Measurements from ENCODE around the gene TOX2.

The TOX2 gene

GRCh38 chr20:43959079-43959919, 44.6 kb downstream of the TOX2 start:
- DNase-seq (ENCODE audit: low read depth, low spot score), result no peak

GRCh38 chr20:43959920-43960227, 45.2 kb downstream of the TOX2 start:
- DNase-seq (ENCODE audit: low read depth, low spot score), result no peak

GRCh38 chr20:43960231-43960630, 45.6 kb downstream of the TOX2 start:
- DNase-seq (ENCODE audit: low read depth, low spot score), result no peak

DNA sequence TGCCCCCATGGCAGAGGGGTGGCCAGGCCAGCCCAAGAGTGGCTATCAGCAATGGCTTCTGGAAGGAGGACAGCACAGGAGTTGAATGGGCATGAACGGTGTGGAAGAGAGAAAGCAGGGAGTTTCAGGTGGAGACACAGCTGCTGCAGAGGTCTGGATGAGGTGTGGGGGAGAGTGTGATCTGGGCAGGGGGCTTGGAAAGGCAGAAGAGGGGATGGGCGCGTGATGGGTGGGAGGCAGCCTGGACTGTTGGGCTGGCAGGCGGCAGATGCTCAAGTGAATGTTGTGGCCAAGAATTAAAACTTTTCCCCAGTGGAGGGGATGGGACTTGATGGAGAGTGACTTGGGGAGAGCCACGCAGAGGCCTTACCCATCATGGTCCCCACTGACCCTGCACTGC, 46.5 kb downstream of the TOX2 start:
- DNase-seq (ENCODE audit: low read depth, low spot score), result no peak

- DNase-seq (ENCODE audit: low read depth, low spot score), result no peak
Observed at GRCh38 chr20:43961541-43962471, 47.2 kb downstream of the TOX2 start.

- no peak for DNase-seq (ENCODE audit: low read depth, low spot score)
Observed at GRCh38 chr20:43962530-43962929, 47.9 kb downstream of the TOX2 start.

- DNase-seq (ENCODE audit: low read depth, low spot score), result no peak
Observed at GRCh38 chr20:43963233-43963632, 48.6 kb downstream of the TOX2 start.

GRCh38 chr20:43963872-43964791, 49.5 kb downstream of the TOX2 start:
- no peak for DNase-seq (ENCODE audit: low read depth, low spot score)

DNA sequence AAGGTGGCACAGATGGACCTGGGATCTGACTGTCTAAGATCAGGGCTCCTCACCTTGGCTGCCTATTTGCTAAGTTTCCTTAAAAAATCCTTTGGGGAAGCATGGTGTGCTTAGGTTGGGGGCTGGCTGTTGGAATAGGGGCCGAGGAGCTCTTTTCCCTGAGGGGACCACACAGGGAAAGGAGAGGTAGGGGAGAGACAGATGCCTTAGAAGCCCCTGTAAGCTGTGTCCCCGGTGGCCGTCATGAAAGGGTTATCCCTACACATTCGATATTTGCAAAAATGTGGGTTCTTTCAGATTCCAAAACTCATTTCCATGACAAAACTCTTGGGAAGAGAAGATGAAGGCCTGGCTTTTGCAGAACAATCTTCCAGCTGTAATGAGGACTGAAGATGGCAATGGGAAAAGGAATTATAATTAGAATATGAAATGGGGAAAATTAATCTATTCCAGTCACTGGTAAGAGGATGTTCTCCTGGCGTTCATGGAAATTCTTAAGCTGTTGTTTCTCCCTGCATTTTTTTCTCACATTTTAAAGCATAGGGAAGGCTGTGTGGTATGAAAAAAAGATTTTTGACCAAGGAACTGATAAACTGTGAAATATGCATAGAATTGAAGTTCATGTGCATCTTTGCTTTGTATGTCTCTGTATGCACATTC, 53.8 kb downstream of the TOX2 start:
- no peak for DNase-seq (ENCODE audit: low read depth, low spot score)

GRCh38 chr20:43969028-43969447, 54.4 kb downstream of the TOX2 start:
- DNase-seq (ENCODE audit: low read depth, low spot score), result no peak

GRCh38 chr20:43969501-43970182, 55.0 kb downstream of the TOX2 start:
- no peak for DNase-seq (ENCODE audit: low read depth, low spot score)

DNA sequence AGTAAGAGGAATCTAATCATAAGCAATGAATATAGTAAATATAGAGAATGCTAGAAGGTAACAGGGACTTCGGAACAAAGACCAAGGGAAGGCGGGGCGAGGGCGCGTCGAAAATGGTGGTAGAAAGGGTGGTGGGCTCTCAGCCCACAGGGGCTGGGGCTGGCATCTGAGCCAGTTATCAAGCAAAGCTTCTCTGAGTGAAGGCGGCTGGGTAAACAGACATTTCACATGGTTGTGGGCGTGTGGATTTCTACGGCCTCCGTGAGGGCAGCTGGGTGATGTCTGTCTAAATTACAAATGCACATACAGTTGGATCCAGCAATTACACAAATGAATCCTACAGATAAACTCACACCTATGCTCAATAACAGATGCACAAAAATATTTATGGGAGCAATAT, 56.6 kb downstream of the TOX2 start:
- DNase-seq (ENCODE audit: low read depth, low spot score), result no peak

GRCh38 chr20:43972051-43972450, 57.4 kb downstream of the TOX2 start:
- no peak for DNase-seq (ENCODE audit: low read depth, low spot score)

GRCh38 chr20:43972692-43973091, 58.0 kb downstream of the TOX2 start:
- DNase-seq (ENCODE audit: low read depth, low spot score), result no peak

DNA sequence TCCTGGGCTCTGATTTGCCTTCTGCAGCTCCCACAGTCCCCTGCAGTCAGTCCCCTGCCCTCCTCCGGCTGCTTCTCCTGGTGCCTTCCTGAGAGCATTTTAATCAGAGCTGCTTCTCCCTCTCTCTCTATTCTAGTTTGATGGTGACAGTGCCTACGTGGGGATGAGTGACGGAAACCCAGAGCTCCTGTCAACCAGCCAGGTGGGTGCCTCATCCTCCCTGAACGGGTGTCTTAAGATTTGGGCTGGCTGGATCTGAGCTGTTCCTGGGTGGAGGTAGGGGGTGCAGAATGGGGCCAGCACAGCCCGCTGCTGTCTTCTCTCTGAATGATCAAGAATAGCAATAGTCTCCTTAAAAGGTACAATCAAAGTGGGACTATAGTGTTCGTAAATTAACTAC, 58.6 kb downstream of the TOX2 start:
- DNase-seq (ENCODE audit: low read depth, low spot score), result no peak

DNA sequence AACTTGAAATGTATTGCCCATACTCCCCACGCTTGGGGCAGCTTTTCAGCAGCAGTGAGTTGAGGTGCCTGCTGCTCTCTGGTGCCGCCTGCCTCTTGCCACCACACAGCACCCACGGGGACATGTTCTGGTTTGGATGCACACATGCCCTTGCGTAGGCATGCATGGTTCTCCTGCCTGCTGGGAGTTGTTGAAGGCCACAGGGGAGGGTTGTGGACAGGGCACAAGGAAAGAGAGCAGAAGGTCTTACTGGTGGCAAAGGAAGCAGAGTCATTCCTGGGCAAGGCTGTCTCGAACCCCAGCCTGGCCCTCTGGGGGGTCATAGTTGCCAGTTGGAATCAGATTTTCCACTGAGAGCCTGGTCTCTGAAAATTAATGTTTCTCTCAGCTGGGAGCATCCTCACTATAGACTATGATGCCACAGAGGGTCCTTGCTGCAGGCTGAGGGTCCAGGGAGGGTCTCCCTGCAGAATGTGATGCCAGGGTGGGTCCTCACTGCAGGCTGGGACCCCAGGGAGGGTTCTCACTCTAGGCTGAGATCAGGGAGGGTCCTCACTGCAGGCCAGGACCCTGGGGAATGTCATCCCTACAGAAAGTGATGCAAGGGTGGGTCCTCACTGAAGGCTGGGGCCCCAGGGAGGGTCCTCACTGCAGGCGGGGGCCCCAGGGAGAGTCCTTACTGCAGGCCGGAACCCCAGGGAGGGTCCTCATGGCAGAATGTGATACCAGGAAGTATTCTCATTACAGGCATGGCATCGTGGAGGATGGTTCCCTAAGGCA, 59.2 kb downstream of the TOX2 start:
- DNase-seq (ENCODE audit: low read depth, low spot score), result no peak

DNA sequence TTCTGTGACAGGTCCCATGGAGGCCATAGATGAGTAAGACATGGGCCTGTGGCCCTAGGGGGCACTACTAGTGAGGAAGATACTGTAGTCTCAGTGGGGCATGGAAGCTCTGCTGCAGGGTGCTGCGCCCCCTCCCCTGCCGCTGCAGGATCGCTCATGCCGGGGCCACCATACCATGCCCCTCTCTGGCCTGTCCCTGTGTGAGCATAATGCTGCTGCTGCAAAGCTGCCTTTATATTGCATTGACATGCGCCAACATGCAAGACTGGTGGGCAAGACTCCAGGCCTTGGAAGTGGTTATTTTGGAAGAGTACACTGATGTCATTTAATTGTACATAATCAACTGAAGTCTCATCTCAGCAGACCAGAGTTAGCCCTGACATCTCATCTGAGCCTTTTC, 60.0 kb downstream of the TOX2 start:
- no peak for DNase-seq (ENCODE audit: low read depth, low spot score)

- no peak for DNase-seq (ENCODE audit: low read depth, low spot score)
Observed at GRCh38 chr20:43975096-43975768, 60.6 kb downstream of the TOX2 start.

- no peak for DNase-seq (ENCODE audit: low read depth, low spot score)
Observed at GRCh38 chr20:43976547-43976946, 61.9 kb downstream of the TOX2 start.

Data from activated naive CD8-positive, alpha-beta T cell treated with anti-CD3 and anti-CD28 coated beads, Interleukin-2, amount 50 U/mL, for 16 hours (primary cell).